GM19328 (cell line): Measurements from ENCODE around the gene PWWP2B.
"Not testable (repeated sequence)": the region's sequence is repeated elsewhere in the genome, so short reads cannot be mapped to it uniquely, and the experiment has no call there.

Experiments used
- ATAC-seq: cut with Tn5 transposase; IDR thresholded peaks from one replicate; pipeline ENCODE4 v1.9.1; 2021; ENCODE audit warnings: mild to moderate bottlenecking, moderate library complexity; ENCODE audit not compliant: unreplicated experiment

Gene PWWP2B

DNA sequence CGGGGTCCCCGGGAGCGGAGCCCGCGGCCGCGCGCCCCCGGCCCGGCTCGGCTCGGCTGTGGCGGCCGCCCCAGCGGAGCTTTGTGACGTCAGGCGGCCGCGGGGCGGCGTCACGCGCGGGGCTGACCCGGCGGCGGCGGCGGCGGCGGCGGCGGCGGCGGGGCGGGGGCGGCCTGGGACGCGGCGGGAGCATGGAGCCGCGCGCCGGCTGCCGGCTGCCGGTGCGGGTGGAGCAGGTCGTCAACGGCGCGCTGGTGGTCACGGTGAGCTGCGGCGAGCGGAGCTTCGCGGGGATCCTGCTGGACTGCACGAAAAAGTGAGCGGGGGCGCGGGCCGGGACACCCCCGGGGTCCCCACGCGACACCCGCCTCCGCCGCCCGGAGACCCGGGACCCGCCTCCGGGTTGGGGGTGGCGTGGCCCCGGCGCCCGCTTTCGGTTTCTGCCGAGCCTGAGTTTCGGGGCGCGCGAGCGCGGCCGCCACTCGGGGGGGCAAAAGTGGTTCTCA, at the start of gene PWWP2B:
Gene PWWP2B (plus strand): TSS at position 165 of the 506 bp plus-strand sequence. CDS start 27 bp downstream, at position 192.
- ATAC-seq, result no peak

DNA sequence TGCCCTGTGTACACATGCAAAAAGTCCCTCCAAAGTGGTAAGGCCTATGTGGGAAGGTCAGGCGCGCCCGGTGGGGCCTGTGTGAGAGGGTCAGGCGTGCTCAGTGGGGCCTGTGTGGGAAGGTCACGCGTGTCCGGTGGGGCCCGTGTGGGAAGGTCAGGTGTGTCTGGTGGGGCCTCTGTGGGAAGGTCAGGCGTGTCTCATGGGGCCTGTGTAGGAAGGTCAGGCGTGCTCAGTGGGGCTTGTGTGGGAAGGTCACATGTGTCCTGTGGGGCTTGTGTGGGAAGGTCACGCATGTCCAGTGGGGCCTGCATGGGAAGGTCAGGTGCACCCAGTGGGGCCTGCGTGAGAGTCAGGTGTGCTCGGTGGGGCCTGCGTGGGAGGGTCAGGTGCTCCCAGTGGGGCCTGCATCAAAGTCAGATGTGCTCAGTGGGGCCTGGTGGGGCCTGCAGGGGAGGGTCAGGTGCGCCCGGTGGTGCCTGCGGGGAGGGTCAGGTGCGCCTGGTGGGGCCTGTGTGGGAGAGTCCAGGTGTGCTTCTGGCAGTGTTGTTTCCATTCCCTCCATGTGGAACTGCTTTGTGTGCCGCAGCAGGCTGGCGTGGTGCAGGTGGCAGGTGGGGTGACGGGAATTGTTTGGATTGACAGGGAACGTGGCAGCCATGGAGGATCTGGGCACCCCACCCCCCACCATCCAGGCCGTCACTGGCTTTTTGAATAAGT, 49.6 kb upstream of the PWWP2B start:
- no peak for ATAC-seq

DNA sequence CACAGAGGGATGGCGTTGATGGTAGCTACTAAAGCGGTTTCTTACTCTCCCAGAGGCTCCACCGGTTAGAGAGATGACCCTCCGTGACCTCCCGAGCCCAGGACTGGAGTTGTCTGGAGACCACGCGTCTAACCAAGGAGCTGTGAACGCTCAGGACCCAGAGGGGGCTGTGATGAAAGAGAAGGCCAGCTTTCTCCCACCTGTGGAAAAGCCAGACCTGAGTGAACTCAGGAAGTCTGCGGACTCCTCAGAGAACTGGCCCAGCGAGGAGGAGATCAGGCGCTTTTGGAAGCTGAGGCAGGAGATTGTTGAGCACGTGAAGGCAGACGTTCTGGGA, 49.1 kb upstream of the PWWP2B start:
- ATAC-seq, result no peak

DNA sequence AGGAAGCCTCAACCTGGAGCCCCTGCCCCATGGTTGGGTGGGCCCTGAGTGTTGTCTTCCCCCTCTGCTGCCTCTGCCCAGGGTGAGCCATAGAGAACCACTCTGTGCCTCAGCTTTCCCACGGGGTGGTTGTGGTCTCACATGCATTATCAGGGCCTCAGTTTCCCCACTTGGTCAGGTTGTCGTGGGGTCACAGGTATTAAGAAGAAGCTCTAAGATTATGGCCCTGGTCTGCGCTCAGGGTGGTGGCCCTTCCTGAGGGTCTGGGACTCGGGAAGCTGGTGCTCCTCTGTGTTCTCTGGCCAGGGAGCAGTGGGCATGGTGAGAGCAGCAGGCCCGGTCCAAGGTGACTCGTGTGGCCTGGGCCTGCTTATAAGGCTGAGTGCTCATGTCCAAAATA, 47.2 kb upstream of the PWWP2B start:
- ATAC-seq, result no peak

DNA sequence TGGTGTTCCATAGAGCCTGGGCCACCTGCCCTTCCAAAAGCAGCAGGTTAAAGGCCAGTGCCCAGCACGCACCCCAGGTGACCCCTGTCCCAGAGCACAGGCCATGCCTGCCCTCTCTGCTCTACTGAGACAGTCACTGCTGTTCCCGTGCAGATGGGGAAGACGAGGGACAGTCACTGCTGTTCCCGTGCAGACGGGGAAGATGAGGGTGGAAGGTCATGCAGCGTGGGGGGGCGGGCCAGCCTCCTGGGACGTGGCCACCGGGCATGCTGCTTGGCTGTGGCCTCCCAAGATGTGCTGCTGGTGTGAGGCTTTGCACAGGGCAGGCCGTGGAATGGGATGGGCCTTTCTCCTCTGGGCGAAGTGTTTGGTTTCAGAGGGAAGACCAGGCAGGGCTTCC, 46.6 kb upstream of the PWWP2B start:
- no peak for ATAC-seq

DNA sequence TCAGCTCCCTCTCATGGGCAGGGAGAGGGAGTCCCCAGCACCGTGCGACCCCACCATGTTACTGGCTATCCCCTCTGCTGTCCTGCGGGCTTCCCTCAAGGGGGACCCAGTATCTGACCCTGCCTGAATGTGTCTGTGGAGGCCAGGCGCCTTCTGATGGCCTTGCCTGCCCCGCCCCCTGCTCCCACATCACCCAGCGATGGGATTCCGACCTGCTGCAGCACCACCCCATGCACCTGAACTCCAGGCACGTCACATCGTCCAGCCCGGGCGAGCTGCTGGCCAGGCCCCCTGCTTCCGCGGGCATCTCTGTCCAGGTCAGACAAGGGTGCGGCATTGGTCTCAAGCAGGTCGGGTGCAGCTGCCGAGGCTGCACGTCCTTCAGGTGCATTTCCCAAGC, 46.1 kb upstream of the PWWP2B start:
- ATAC-seq, result no peak

DNA sequence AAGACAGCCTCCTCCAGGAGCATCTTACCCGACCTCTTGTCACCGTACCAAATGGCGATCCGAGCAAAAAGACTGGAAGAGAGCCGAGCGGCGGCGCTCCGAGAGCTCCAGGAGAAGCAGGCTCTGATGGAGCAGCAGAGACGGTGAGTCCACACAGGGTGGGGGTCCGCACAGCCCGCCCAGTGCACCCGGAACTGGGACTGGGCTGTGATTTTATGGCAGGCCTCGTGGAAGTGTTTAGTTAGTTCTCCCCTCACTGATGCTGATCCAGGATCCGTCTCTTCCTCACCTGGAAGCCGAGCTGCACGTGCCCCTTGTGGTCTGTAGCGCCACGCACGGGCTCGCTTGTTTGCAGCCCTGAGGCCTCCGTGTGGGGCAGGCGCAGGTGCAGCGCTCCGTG, 45.4 kb upstream of the PWWP2B start:
- ATAC-seq, result no peak

DNA sequence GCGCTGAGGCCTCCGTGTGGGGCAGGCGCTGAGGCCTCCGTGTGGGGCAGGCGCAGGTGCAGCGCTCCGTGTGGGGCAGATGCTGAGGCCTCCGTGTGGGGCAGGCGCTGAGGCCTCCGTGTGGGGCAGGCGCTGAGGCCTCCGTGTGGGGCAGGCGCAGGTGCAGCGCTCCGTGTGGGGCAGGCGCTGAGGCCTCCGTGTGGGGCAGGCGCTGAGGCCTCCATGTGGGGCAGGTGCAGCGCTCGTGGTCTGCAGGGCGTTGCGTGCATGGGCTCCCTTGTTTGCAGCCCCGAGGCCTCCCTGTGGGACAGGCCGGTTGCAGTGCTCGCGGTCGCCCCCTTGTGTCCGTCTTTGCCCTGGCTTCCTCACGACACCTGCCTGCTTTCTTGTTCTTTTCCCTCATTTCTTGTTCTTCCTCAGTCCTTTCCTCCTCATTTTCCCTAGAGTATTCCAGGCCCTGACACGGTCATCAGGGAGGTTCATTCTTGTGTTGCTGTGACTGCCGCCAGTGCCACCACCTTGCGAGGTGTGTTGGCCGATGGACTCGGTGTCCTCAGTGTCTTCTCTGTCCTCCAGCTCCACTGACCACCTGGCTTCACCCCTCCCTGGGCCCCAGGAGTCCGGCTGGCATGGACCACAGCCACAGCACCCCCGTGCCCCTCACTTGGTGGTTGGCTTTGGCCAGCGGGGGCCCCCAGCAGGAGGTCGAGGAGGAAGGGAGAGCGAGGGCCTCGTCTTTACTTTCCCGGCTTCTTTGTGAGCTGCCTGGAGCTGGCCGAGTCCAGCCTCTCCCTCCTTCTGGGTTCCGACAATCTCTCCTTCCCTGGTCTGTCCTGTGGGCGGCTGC, 44.3 kb upstream of the PWWP2B start:
- ATAC-seq, result not testable (repeated sequence)

DNA sequence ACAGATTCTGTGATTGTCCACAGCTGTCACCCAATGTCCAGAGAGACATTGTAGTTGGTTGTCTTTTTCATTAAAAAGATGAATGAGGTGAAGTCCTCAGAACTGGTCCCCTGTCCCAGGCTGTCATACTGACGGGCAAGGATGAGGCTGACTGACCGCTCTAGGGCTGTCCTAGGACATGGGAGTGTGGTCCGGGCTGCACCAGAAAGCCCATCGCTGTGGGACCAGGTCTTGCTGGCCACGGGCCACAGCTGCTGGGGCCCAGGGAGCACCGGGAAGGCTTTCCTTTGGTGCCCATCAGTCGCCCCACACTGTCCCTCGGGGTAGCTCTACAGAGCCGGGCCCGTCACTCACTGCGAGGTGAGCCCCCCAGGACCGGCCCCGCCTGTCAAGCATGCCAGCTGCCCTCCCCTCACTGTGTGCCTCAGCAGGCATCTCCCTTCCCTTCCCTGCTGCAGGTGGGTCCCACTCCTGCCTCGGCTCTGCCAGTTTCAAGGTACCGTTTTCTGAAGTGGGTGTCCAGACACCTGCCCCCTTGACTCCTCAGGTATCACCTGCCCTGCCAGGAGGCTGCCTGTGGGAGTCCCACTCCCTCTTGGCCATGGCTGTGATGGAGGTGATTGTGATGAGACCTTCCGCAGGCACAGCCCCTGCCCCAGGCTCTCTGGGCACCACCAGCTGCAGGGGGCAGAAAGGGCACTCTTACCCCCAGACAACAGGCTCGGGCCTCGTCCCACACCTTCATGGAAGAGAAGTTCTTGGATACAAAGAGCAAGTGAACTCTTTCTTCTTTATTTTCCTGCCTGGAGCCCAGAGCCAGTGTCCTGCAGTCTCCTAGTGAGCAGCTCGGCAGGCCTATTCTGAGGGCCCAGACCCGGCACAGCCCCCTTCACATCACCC, 43.3 kb upstream of the PWWP2B start:
- no peak for ATAC-seq

DNA sequence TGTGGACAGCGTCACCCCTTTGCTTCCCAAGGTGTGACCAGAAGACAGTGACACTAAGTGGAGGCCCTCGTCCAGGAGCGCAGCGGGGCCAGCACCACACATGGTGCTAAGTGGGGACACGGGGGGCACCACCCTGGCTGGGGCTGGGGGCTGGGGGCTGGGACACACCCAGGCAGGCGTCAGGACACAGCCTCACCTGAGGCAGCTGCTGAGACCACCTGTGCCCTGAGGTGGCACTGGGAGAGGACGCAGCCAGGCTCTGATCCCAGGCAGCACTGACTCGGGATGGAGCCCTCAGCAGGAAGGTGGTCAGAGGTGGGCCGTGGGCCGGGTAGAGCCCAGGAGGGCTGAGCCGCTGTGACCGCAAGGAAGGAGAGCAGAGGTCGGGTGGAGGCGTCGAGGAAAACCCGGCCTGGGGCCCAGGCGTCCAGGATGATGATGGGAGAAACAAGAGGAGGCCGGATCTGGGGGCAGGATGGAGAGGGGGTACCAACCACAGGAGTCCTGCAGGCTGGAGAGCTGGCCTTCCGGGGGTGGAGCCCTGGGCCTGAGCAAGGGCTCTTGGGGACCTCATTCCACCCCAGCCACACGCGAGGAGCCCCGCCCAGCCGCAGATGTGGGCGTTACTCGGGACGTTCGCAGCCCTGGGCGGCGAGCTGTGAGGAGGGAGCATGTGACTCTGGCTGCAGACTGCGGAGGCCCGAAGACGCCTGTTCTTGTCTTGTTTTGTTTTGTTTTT, 42.5 kb upstream of the PWWP2B start:
- ATAC-seq, result no peak

DNA sequence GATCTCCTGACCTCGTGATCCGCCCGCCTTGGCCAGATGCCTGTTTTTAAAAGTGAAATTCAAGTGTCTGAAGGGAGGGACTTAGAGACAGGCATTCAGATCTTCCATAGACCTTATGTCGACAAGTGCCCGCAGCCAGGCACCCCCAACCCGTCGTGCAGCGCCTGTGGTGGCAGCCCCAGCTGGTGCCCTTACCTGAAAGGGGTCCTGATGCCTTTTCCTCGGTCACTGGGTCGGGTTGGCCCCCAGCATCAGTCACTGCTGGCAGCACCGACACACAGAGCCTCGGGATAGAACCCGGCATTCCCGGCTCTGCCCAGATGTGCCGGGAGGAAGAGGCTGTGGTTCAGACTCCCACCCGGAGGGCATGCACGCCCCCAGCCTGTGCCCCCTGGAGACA, 41.7 kb upstream of the PWWP2B start:
- no peak for ATAC-seq

DNA sequence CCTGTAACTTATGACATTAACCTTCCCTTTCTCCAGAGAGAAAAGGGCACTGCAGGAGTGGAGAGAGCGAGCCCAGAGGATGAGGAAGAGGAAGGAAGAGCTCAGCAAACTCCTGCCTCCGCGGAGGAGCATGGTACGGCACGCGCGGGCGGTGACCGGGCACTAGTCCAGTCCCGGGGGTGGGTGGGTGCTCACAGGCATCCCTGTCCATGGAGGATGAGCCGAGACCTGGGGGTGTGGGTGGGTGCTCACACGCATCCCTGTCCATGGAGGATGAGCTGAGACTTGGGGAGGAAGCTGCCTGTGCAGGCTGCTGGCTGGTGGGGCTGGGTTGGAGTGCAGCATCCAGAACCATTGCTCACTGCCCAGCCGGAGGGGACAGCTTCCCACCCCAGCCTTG, 41.2 kb upstream of the PWWP2B start:
- ATAC-seq, result no peak

DNA sequence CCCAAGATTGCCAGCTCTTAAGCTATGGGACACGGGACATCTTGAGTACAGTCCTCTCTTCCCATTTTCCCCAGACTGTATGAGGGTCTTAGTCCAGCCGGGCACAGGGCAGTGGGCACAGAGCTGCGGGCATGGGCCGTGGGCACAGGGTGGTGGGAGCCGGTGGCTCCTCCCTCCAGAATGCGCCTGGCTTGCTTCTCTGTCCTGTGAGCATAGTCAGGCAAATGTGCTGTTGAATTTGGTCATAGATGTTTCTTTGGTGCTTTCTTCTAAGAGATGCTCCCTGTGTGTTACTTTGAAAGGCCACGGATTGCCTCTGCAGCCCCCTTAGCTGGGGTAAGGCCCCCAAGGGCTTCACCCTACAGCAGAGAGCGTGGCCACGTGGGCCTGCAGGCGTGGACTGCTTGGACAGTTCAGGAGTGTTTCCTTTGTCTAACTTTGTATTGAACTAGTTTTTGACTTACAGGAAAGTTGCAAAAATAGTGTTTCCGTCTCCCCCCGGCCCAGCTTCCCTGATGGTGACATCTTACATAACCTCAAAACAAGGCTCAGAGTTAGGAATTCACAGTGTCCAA, 40.3 kb upstream of the PWWP2B start:
- no peak for ATAC-seq

DNA sequence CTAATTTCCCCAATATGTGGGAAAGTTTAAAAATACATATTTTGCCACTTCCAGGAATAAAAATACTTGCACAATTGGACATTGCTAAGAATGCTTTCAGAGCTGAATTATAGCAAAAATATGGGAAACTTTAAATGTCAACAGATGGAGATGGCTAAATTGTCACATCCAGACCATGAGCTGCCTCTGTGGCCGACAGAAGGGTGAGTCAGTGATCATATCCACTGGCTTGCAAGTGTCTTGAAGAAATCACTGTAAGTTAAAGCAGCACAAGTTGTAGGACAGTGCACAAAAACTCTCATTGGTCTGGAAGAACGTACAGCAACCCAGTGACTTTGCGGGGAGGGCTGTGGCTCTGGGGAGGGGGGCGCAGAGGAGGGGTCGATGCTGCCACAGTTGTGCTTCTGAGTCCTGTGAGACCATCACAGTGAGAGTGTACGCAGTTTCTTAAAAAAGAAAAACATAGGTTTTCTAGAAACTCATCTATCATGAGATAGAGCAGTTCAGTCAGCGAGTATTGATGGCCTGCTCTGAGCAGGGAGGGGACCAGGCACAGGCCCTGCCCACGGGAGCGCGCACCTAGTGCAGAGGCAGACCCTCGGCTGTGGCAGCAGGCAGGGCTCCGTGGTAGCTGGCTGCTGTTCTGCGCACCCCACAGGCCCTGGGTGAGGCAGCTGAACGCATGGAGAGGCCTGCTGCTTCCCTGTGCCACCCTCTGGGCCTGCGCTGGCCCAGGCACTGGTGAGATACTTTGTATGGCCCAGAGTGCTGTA, 39.5 kb upstream of the PWWP2B start:
- no peak for ATAC-seq

DNA sequence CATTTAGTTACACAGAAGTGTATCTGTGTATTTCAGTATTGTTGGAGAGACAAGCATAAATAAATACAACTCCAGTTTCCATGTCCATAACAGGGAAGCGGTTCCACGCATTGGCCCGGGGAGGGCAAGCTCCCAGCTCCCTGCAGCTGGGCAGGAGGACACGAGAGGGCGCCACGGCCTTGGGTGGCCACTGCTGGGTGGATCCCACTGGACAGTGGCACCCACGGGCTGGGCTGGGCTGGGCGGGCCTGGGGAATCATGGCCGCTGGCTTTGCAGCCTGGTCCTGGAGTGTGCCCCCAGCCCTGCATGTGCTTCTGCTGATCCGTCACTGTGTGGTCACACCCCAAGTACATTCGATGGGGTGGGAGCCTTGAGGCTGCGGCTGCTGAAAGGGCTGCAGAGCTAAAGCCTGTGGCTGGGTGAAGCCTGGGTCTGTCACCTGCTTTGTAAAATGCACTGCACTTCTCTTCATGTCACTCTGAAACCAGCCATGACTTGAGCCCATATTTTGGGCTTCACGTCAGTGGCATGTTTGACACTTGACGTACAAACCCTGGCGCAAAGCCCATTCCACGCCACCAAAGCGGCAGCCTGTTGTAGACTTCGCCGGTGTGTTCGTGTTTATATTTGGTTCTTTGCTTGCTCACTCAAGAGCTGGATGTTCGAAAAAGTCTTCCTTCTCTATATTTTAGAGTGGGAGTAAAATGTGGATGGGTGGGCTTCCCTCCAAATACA, 37.5 kb upstream of the PWWP2B start:
- ATAC-seq, result no peak

DNA sequence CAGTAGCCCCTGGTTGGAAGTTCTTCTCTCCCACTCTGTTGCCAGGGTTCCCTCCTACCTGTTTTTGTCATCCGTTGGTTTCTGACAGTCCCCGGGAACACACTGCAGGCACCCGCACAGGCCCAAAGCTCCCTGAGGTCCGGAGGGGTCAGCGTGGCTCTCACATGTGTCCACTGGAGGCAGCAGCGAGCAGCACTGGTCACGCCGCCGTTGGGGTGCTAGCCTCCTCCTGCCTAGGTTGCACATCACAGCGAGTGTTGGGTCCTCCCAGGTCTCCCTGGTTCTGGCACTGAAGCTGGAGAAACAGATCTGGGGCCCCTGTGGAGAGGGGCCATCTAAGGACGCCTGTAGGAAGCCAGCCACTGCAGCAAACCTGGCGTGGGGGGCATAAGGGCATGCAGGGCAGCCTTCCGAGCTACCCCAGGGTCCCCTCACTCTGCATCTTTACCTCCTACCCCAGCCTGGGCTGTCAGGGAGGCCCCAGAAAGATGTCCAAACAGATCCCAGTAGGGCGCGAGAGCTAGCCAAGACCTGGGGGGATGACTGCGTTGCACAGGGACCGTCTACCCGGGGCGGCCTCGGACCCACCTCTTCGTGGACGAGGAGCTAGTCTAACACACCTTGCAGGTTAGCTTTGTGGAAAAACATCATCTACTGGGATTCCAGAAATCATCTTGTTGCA, 36.1 kb upstream of the PWWP2B start:
- no peak for ATAC-seq

DNA sequence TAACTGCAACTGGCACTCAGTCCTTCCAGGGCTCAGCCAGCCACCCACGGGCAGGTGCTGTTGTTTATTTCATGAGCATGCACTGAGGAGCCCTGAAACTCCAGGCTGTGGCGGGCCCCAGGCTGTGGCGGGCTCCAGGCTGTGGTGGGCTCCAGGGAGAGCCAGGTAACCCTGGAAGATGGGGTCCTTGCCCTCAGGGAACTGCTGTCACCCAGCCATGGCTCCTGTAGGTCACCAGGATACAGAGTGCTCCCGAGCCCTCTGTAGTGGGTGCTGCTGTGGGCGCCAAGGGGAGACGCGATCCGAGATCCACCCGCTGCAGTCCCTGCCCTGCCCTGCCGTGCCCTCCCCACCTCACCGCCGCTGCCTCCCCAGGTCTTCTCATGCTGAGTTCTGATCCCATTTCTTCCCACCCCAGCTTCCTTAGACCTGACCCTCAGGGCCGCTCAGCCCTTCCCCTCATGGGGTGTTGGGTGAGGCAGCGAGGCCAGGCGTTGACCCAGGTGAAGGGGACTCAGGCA, 35.4 kb upstream of the PWWP2B start:
- ATAC-seq, result no peak

DNA sequence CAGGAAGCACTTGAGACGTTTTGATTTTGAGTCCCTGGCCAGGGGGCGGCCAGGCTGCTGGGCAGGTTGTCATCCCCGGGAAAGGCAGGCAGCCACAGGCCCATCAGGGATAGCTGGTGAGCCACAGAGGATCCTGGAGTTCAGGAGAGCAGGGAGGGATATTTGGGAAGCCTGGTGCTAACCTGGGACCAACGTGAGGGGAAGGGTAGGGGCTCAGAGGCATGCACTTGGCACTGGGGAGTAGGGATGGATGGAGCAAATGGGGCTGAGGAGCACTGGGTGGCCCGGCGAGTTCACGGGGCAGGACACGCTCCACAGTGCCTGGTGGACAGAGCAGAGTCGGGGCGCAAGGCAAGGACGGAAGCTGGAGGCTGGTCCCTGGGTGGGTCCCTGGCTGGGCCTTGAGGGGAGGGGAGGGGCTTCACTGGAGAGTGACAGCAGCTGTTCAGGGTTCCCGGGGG, 34.8 kb upstream of the PWWP2B start:
- ATAC-seq, result no peak
